ENCODE results near the gene DSCAM.

The DSCAM gene

DNA sequence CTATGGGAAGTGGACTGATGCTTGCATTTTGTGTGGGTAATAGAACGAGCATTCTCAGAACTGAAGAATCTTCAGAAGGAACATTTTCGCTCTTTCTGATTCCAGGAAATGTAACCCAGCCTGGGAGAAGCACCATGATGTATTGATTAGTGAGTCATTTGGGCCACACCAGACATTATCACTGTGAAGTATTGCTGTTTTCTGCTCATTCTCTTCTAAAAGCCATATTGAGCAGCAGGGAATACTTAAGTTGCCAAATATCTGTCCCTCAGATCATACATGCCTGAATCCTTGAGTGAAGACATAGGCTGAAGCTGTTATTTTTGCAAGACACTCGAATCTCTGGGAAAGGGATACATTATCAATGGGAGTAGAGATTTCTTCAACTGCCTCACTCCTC is 766.6 kb downstream of the DSCAM start:
- TF ChIP-seq, protein P1, sequence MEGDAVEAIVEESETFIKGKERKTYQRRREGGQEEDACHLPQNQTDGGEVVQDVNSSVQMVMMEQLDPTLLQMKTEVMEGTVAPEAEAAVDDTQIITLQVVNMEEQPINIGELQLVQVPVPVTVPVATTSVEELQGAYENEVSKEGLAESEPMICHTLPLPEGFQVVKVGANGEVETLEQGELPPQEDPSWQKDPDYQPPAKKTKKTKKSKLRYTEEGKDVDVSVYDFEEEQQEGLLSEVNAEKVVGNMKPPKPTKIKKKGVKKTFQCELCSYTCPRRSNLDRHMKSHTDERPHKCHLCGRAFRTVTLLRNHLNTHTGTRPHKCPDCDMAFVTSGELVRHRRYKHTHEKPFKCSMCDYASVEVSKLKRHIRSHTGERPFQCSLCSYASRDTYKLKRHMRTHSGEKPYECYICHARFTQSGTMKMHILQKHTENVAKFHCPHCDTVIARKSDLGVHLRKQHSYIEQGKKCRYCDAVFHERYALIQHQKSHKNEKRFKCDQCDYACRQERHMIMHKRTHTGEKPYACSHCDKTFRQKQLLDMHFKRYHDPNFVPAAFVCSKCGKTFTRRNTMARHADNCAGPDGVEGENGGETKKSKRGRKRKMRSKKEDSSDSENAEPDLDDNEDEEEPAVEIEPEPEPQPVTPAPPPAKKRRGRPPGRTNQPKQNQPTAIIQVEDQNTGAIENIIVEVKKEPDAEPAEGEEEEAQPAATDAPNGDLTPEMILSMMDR (IDR thresholded peaks at IDR 0.05; ENCODE audit: control insufficient read depth, insufficient read depth, low read depth, low read length, missing control alignments) = no peak
- no peak overlapping the region for H3K4me3 ChIP-seq (ENCODE audit: control insufficient read depth, low read depth, low read length)
- no peak for DNase-seq (ENCODE audit: low read depth)

DNA sequence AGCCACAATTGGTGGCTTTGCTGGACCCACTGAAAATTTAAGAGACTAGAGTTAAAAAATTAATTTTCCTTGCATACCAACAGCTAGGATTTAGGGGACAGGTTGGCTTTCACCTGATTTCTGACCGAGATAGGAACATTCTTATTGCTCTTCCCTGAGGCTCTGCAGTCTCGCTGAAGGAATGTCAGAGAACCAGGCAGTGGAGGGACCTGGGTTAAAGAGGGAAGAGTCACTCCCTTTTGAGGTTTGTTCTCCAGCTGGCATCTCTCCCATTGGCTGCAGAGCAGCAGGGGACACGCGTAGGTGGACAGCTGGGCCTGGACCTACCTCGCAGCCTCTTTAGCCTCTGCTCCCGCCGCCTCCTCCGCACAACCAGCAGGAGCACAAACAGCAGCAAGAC is 772.2 kb downstream of the DSCAM start:
- no peak overlapping the region for H3K4me3 ChIP-seq (ENCODE audit: control insufficient read depth, low read depth, low read length)
- no peak for DNase-seq (ENCODE audit: low read depth)
- TF ChIP-seq, protein P1 (IDR thresholded peaks at IDR 0.05; ENCODE audit: control insufficient read depth, insufficient read depth, low read depth, low read length, missing control alignments) = no peak

DNA sequence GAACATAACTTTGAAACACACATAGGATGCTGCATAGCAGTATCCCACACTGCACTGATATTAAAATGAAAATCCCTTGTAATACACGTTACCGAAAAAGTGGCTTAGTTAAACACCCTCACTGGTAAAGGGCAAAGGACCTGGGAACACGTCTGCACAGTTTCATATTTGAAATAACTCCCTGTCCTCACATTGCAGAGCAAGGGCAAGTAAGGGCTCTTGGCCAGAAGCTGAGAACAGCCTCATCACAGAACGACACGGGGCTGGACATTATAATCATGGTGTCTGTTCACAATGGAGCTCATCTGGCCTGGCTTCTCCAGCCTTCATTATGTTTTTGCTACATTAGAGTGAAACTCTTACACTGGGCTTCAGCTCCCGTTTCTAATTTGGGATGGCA is 772.8 kb downstream of the DSCAM start:
- TF ChIP-seq, protein P1 (IDR thresholded peaks at IDR 0.05; ENCODE audit: control insufficient read depth, insufficient read depth, low read depth, low read length, missing control alignments) = no peak

DNA sequence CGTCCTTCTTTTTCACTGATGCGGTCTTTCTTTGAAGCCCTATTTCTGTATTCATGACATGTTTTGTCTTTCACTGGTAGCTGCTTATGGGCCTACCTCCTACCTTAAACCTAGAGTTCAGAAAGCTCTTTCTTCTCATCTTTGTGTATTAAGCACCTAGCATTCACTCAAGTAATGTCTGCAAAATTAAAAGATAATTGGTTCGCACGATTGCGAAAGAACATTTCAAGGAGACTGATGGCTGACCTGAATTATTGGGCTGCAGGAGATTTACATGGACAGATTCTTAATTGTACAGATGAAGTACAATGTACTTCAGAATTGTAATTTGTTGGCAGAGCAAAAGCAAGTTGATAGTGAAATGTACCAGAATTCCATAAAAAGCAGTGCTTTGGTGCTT is 773.3 kb downstream of the DSCAM start:
- TF ChIP-seq, protein P1 (IDR thresholded peaks at IDR 0.05; ENCODE audit: control insufficient read depth, insufficient read depth, low read depth, low read length, missing control alignments) = no peak
- no peak overlapping the region for H3K4me3 ChIP-seq (ENCODE audit: control insufficient read depth, low read depth, low read length)
- DNase-seq (ENCODE audit: low read depth) = no peak

More for the DNA sequence above, 772.8 kb downstream of the DSCAM start:
- no peak for DNase-seq (ENCODE audit: low read depth)
- no peak overlapping the region for H3K4me3 ChIP-seq (ENCODE audit: control insufficient read depth, low read depth, low read length)

DNA sequence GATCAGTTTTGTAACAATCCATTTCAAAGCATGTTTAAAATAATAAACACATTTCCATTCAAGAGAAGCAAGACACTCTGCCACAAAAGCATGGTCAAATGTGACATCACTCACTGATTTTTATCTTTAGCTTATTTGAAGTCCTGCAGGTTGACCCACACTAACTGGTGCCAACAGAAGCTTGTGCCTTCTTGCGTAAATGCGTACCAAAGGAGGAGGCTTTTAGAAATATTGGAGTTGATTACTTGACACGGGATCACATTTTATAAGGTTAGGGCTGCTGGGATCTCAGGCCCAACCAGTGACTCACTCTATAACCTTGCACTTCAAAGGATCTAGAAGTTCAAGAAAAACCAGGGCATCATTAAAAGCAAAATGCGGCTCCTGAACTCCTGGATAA is 776.1 kb downstream of the DSCAM start:
- no peak overlapping the region for H3K4me3 ChIP-seq (ENCODE audit: control insufficient read depth, low read depth, low read length)
- TF ChIP-seq, protein P1 (IDR thresholded peaks at IDR 0.05; ENCODE audit: control insufficient read depth, insufficient read depth, low read depth, low read length, missing control alignments) = no peak
- DNase-seq (ENCODE audit: low read depth) = no peak

DNA sequence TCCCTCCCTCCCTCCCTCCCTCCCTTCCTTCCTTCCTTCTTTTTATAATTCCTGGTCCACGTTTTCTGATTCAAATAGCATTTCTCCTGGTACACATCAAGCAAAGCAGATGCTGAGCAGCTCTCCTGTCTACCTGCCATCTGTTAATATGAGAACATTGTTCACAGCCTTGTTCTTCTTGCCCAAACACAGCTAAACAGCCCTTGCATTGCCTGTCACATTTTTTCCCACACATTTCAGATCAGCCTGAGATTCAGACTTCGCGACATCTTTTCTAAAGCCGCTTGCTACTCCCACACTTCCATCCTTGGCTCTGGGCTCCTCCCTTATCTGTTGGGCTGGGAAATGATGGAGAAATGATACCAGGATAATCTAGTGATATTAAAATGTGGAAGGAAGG is 779.2 kb downstream of the DSCAM start:
- TF ChIP-seq, protein P1 (IDR thresholded peaks at IDR 0.05; ENCODE audit: control insufficient read depth, insufficient read depth, low read depth, low read length, missing control alignments) = no peak
- DNase-seq (ENCODE audit: low read depth) = no peak
- H3K4me3 ChIP-seq (ENCODE audit: control insufficient read depth, low read depth, low read length) = no peak overlapping the region

DNA sequence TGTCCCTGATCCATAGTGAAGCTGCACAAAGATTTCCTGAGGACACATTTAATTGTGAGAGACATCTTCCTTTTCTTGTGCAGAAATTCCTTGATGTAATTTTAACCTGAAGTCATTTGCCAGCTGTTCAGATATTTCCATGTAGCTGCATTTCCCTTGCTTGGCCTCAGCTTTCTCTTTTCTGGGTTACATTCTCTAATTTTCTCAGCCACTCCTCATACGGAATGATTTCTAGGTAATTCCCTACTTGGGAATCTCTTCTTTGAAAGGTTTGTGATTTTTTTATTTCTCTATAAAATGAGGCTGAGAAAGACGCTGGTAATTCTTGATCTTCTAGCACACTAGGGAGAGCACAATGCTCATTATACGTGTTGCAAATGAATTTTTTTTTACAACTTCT is 780.7 kb downstream of the DSCAM start:
- TF ChIP-seq, protein P1 (IDR thresholded peaks at IDR 0.05; ENCODE audit: control insufficient read depth, insufficient read depth, low read depth, low read length, missing control alignments) = no peak
- H3K4me3 ChIP-seq (ENCODE audit: control insufficient read depth, low read depth, low read length) = no peak overlapping the region
- DNase-seq (ENCODE audit: low read depth) = no peak
